Trophoblast cell (in vitro differentiated cells and primary cell): ENCODE measurements around the gene SYT13.

Source experiments
- DNase-seq, 2 donors: peaks; one replicate each; pipeline ENCODE4 v3.0.0-alpha.2; 2016
- H2AFZ ChIP-seq: 2 replicates; pipeline ENCODE4 v1.6.1; 2013; ENCODE audit warnings: low read length, moderate library complexity, mild to moderate bottlenecking; ENCODE audit not compliant: insufficient read depth, poor library complexity
- H2AK5ac ChIP-seq: 2 replicates; pipeline ENCODE4 v1.6.1; 2013; ENCODE audit warnings: mild to moderate bottlenecking, low read length
- H2BK120ac ChIP-seq: 2 replicates; pipeline ENCODE4 v1.6.1; 2013; ENCODE audit warnings: low read length, mild to moderate bottlenecking, moderate library complexity; ENCODE audit not compliant: insufficient read depth, poor library complexity
- H2BK12ac ChIP-seq: 2 replicates; pipeline ENCODE4 v1.6.1; 2013; ENCODE audit warnings: mild to moderate bottlenecking, low read length, moderate library complexity
- H2BK5ac ChIP-seq: 2 replicates; pipeline ENCODE4 v1.6.1; 2013; ENCODE audit warnings: low read length, low read depth, moderate library complexity, mild to moderate bottlenecking; ENCODE audit not compliant: poor library complexity
- H3K14ac ChIP-seq: 2 replicates; pipeline ENCODE4 v1.6.1; 2013; ENCODE audit warnings: mild to moderate bottlenecking, low read length
- H3K18ac ChIP-seq: 2 replicates; pipeline ENCODE4 v1.6.1; 2013; ENCODE audit warnings: mild to moderate bottlenecking, low read length
- H3K23ac ChIP-seq: 2 replicates; pipeline ENCODE4 v1.6.1; 2013; ENCODE audit warnings: low read length
- H3K27ac ChIP-seq: 2 replicates; pipeline ENCODE4 v1.5.1; 2013; ENCODE audit warnings: low read depth, mild to moderate bottlenecking, inconsistent platforms, low read length, moderate library complexity
- H3K27me3 ChIP-seq: 2 replicates; pipeline ENCODE4 v1.6.1; 2013; ENCODE audit warnings: inconsistent platforms, mild to moderate bottlenecking, low read length, moderate library complexity; ENCODE audit not compliant: insufficient read depth
- H3K36me3 ChIP-seq, 2 experiments: 1 replicate in 1 of 2; 2 replicates in 1 of 2; pipeline ENCODE4 v1.6.1; 2013; ENCODE audit warnings: low read length in 2 of 2, mild to moderate bottlenecking in 2 of 2, moderate library complexity in 1 of 2; ENCODE audit not compliant: insufficient read depth in 2 of 2, control insufficient read depth in 1 of 2
- H3K4ac ChIP-seq: 2 replicates; pipeline ENCODE4 v1.6.1; 2013; ENCODE audit warnings: low read depth, mild to moderate bottlenecking, low read length, moderate library complexity
- H3K4me1 ChIP-seq, 2 experiments: 1 replicate in 1 of 2; 2 replicates in 1 of 2; pipeline ENCODE4 v1.6.1; 2013; ENCODE audit warnings: low read length in 2 of 2, mild to moderate bottlenecking in 2 of 2, moderate library complexity in 1 of 2; ENCODE audit not compliant: insufficient read depth in 2 of 2, control insufficient read depth in 1 of 2
- H3K4me2 ChIP-seq: 2 replicates; pipeline ENCODE4 v1.6.1; 2013; ENCODE audit warnings: inconsistent platforms, mild to moderate bottlenecking, low read length, moderate library complexity
- H3K4me3 ChIP-seq: 2 replicates; pipeline ENCODE4 v1.5.1; 2013; ENCODE audit warnings: mild to moderate bottlenecking, low read depth, low read length, inconsistent platforms
- H3K79me1 ChIP-seq: one replicate; pipeline ENCODE4 v1.6.1; 2013; ENCODE audit warnings: low read length
- H3K79me2 ChIP-seq: 2 replicates; pipeline ENCODE4 v1.6.1; 2013; ENCODE audit warnings: low read length, mild to moderate bottlenecking; ENCODE audit not compliant: control insufficient read depth, insufficient read depth, poor library complexity
- H3K9ac ChIP-seq: 2 replicates; pipeline ENCODE4 v1.6.1; 2013; ENCODE audit warnings: mild to moderate bottlenecking, low read length
- H3K9me3 ChIP-seq: 2 replicates; pipeline ENCODE4 v1.6.1; 2013; ENCODE audit warnings: low read depth, mild to moderate bottlenecking, control low read depth, inconsistent platforms, low read length; ENCODE audit not compliant: insufficient read depth
- H4K12ac ChIP-seq: 2 replicates; pipeline ENCODE4 v1.6.1; 2013; ENCODE audit warnings: low read depth, mild to moderate bottlenecking, low read length, moderate library complexity
- H4K8ac ChIP-seq: 2 replicates; pipeline ENCODE4 v1.6.1; 2013; ENCODE audit warnings: low read depth, mild to moderate bottlenecking, low read length, moderate library complexity
- H4K91ac ChIP-seq: one replicate; pipeline ENCODE4 v1.6.1; 2013; ENCODE audit warnings: low read depth, mild to moderate bottlenecking, low read length, moderate library complexity
- WGBS: extraction: QIAGEN DNeasy Blood & Tissue Kit; methylation state at CpG from one replicate; pipeline ENCODE4 v1.1.7; 2013; ENCODE audit warnings: missing lambda C conversion rate; ENCODE audit not compliant: insufficient read length, insufficient coverage; ENCODE audit errors: extremely low coverage; 5-methylcytosine and 5-hydroxymethylcytosine counted together

SYT13 gene

GRCh38 chr11:45274206-45274605, 11.9 kb downstream of the SYT13 start:
- Histone ChIP-seq H2BK12ac (no peak overlapping the region), H3K4me1 (no peaks in the 10 kb centered on the region), H2BK120ac (no peak overlapping the region), H2AK5ac (no peak overlapping the region), H2BK5ac (no peak overlapping the region), H3K14ac (no peak overlapping the region), H3K4me3 (no peak overlapping the region), H3K79me1 (no peaks in the 10 kb centered on the region), H3K9ac (no peak overlapping the region), H3K4me2 (no peak overlapping the region), H3K79me2 (no peaks in the 10 kb centered on the region), H4K8ac (no peak overlapping the region), H4K91ac (no peak overlapping the region), H3K36me3 (no peaks in the 10 kb centered on the region), H3K4ac (no peak overlapping the region), H2AFZ (no peak overlapping the region), H3K9me3 (no peaks in the 10 kb centered on the region), H3K23ac (no peak overlapping the region), H4K12ac (no peak overlapping the region), H3K18ac (no peak overlapping the region), H3K27me3 (peaks cover 2% of the 10 kb centered on the region), H3K27ac (no peak overlapping the region)
- WGBS = no CpG with 5 or more reads among the region's 4 CpGs
- no peak for DNase-seq

DNA sequence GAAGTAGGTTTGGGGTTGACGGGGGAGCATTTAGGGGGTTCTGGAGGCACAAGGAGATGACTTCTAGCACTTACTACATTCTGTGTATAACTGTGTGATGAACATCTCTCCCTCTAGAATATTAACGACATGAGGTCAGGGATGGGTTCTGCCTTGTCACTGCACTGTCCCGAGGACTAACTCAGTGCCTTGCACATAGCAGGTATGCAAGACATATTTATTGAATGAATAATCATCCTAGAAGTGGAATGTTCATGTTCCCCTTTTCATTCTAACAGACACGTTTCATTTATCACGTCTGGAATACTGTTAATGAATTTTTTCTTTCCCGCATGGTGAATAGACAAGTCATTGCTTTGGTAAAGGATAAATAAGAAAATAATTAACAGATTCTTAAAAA, 12.6 kb downstream of the SYT13 start:
- H3K4me3 ChIP-seq = no peak overlapping the region
- H4K12ac ChIP-seq = no peak overlapping the region
- peak in 1 of 2 donors; percentile 43 for DNase-seq
- no peak overlapping the region for H3K4ac ChIP-seq
- peaks cover 2% of the 10 kb centered on the region for H3K27me3 ChIP-seq
- no CpG with 5 or more reads among the region's 6 CpGs for WGBS
- no peak overlapping the region for H3K18ac ChIP-seq
- H3K79me1 ChIP-seq = no peaks in the 10 kb centered on the region
- H3K27ac ChIP-seq = no peak overlapping the region
- no peak overlapping the region for H4K8ac ChIP-seq
- H3K14ac ChIP-seq = no peak overlapping the region
- no peak overlapping the region for H2AFZ ChIP-seq
- H3K9ac ChIP-seq = no peak overlapping the region
- H3K23ac ChIP-seq = no peak overlapping the region
- H2BK12ac ChIP-seq = no peak overlapping the region
- H3K9me3 ChIP-seq = no peaks in the 10 kb centered on the region
- H3K4me1 ChIP-seq = no peaks in the 10 kb centered on the region
- H3K4me2 ChIP-seq = no peak overlapping the region
- no peak overlapping the region for H2BK120ac ChIP-seq
- no peaks in the 10 kb centered on the region for H3K79me2 ChIP-seq
- H4K91ac ChIP-seq = no peak overlapping the region
- H2AK5ac ChIP-seq = no peak overlapping the region
- H3K36me3 ChIP-seq = no peaks in the 10 kb centered on the region
- H2BK5ac ChIP-seq = no peak overlapping the region

DNA sequence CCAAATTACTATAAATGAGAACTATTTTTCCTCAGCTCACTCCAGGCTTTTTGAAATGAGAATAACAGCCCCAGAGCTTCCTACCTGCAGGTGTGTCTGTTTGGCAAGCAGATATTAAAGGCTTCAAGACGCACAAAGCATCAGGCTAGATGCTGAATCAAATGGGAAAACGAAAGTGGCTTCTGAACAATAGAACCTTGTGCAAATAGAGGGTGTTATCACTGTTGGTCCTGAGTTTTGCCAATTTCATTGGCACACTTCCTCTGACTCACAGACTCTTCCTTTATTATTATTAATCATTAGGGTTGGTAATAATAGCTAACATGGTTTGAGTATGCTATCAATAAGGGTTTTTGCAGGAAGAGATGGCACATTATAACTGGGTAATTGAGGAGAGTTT, 13.4 kb downstream of the SYT13 start:
- H3K18ac ChIP-seq = no peak overlapping the region
- no peak overlapping the region for H3K4ac ChIP-seq
- no CpG with 5 or more reads among the region's 2 CpGs for WGBS
- H4K91ac ChIP-seq = no peak overlapping the region
- H3K14ac ChIP-seq = no peak overlapping the region
- no peak overlapping the region for H4K8ac ChIP-seq
- no peaks in the 10 kb centered on the region for H3K36me3 ChIP-seq
- no peaks in the 10 kb centered on the region for H3K4me1 ChIP-seq
- no peak overlapping the region for H3K9ac ChIP-seq
- H4K12ac ChIP-seq = no peak overlapping the region
- H3K79me1 ChIP-seq = no peaks in the 10 kb centered on the region
- no peak overlapping the region for H3K23ac ChIP-seq
- no peak overlapping the region for H2BK120ac ChIP-seq
- H2BK5ac ChIP-seq = no peak overlapping the region
- H2AFZ ChIP-seq = no peak overlapping the region
- peaks cover under 1% of the 10 kb centered on the region for H3K9me3 ChIP-seq
- no peak overlapping the region for H2BK12ac ChIP-seq
- H2AK5ac ChIP-seq = no peak overlapping the region
- no peak overlapping the region for H3K4me3 ChIP-seq
- no peak overlapping the region for H3K4me2 ChIP-seq
- peaks cover 2% of the 10 kb centered on the region for H3K27me3 ChIP-seq
- H3K27ac ChIP-seq = no peak overlapping the region
- H3K79me2 ChIP-seq = no peaks in the 10 kb centered on the region
- DNase-seq = no peak

DNA sequence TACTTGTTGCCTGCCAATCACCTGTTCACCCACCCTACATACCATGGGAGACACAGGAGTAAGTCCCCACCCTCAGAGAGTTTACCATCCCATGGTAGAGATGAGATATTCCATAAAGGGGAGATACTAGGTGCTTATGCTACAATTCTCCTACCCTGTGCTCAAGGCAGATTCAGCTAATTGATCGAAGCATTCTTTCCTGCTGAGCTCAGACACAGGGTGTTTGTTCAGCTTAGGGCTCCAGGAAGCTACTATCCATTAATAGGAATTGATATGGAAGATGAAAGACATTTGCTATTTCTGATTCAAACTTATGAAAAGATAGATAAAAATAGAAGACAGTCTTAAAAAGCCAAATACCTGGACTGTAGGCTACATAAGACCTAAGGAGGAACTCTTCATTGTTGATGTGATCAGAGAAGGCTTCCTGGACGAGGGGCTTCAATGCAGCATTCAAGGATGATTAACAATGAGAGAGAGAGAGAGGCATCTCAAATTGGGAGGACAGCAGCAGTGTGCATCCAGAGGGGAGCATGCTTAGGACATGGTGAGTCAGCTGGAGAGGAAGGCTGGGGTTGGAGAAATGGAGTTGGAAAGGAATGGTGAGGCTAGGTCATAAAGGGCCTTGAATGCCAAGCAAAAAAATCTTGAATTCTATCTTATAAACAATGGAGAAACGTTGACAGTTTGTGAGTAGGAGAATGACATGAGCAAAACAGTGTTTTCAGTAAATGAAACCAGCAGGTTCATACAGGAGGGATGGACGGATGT, 15.0 kb downstream of the SYT13 start:
- Histone ChIP-seq H3K79me1 (no peaks in the 10 kb centered on the region), H3K27me3 (peaks cover 2% of the 10 kb centered on the region), H2AFZ (no peak overlapping the region), H3K14ac (no peak overlapping the region), H3K18ac (no peak overlapping the region), H3K9me3 (peaks cover 8% of the 10 kb centered on the region), H3K36me3 (no peaks in the 10 kb centered on the region), H3K4me2 (no peak overlapping the region), H2BK12ac (no peak overlapping the region), H2BK5ac (no peak overlapping the region), H4K8ac (no peak overlapping the region), H3K27ac (no peak overlapping the region), H3K9ac (no peak overlapping the region), H4K12ac (no peak overlapping the region), H2AK5ac (no peak overlapping the region), H3K4ac (no peak overlapping the region), H2BK120ac (no peak overlapping the region), H3K79me2 (no peaks in the 10 kb centered on the region), H3K4me1 (no peaks in the 10 kb centered on the region), H4K91ac (no peak overlapping the region), H3K4me3 (no peak overlapping the region), H3K23ac (no peak overlapping the region)
- WGBS = no CpG with 5 or more reads among the region's 4 CpGs
- no peak for DNase-seq
